GM18870 (cell line): ENCODE data around the gene VASH2.
"Not testable (repeated sequence)": the region's sequence is repeated elsewhere in the genome, so short reads cannot be mapped to it uniquely, and the experiment has no call there.

Source experiments
- ATAC-seq: cut with Tn5 transposase; IDR thresholded peaks from one replicate; pipeline ENCODE4 v1.9.1; 2021; ENCODE audit warnings: moderate library complexity; ENCODE audit not compliant: unreplicated experiment

VASH2 gene

GRCh38 chr1:213017447-213018273 lies 67.3 kb downstream of the VASH2 start:
- ATAC-seq: no peak

GRCh38 chr1:213019450-213019849 lies 69.1 kb downstream of the VASH2 start:
- ATAC-seq: no peak

GRCh38 chr1:213020016-213020415 lies 69.7 kb downstream of the VASH2 start:
- ATAC-seq: no peak

- not testable (repeated sequence) for ATAC-seq
Observed at GRCh38 chr1:213027024-213027423, 76.7 kb downstream of the VASH2 start.

- ATAC-seq: no peak
Observed at GRCh38 chr1:213032651-213033050, 82.3 kb downstream of the VASH2 start.

GRCh38 chr1:213034713-213035112 lies 84.4 kb downstream of the VASH2 start:
- no peak for ATAC-seq

GRCh38 chr1:213035573-213035972 lies 85.2 kb downstream of the VASH2 start:
- no peak for ATAC-seq
